ENCODE data around the gene SPPL2B. TPM values are rescaled to one million over a fixed set of nuclear protein-coding genes. Genes with fewer than 3 reads are reported as not detected.

The SPPL2B gene
- total RNA-seq, 1 donor from 2014 or later = 11.0 TPM

DNA sequence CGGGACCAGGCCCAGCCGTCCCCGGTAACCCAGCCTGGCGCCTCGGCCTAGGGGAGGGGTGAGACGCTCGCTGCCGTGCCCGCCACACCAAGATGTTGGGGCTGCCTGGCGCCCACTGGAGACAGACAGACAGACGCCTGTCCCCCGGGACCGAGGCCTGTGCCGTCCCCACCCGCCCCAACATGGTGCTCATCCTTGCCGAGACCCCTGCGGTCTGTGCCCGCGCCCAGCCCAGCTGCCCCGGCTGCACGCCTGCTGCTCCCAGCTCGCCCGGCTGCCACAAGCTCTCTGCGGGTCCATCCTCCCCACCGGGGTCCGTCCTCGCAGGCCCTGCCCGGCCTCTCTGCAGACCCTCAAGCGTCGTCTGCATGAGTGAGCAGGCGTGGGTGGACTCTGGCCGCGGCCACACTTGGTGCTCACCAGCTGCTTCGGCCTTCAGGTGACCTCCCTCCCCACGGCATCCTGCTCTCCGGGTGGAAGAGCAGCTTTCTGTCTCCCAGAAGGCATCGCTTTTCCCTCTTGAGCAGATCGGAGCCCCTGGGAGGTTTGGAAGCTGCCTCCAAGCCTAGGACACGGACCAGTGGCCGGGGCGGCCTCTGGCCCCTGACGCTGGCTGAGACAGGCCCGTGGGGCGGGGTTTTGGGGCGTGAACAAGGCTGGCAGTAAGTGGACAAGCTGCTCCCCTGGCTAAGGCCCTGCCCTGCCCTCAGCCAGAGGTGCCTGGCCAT, 24.8 kb downstream of the SPPL2B start:
- H3K4me3 ChIP-seq (ENCODE audit: low read length in 3 of 3) = no peak overlapping the region
- H3K36me3 ChIP-seq (ENCODE audit: control insufficient read depth in 3 of 3, insufficient read depth in 3 of 3, low read length in 3 of 3) = peaks cover 27 to 36% (median 29%) of the 10 kb centered on the region in 3 donors
- H3K9me3 ChIP-seq (ENCODE audit: control insufficient read depth in 3 of 3, low read length in 3 of 3) = no peaks in the 10 kb centered on the region
- H3K27ac ChIP-seq (ENCODE audit: low read depth, low read length) = no peak overlapping the region
- peaks cover 2 to 12% (median 3%) of the 10 kb centered on the region in 3 donors for H3K4me1 ChIP-seq (ENCODE audit: control insufficient read depth in 3 of 3, insufficient read depth in 3 of 3, low read length in 3 of 3)
- no peaks in the 10 kb centered on the region for H3K27me3 ChIP-seq (ENCODE audit: control insufficient read depth in 3 of 3, insufficient read depth in 3 of 3, low read length in 3 of 3)
- H3K9ac ChIP-seq (ENCODE audit: low read depth in 1 of 3, low read length in 3 of 3) = no peak overlapping the region

GRCh38 chr19:2353887-2354592, 25.6 kb downstream of the SPPL2B start:
- Histone ChIP-seq H3K27me3 (ENCODE audit: control insufficient read depth in 3 of 3, insufficient read depth in 3 of 3, low read length in 3 of 3) (peaks cover 0 to 4% (median 3%) of the 10 kb centered on the region in 3 donors), H3K36me3 (ENCODE audit: control insufficient read depth in 3 of 3, insufficient read depth in 3 of 3, low read length in 3 of 3) (peaks cover 21 to 30% (median 29%) of the 10 kb centered on the region in 3 donors), H3K9me3 (ENCODE audit: control insufficient read depth in 3 of 3, low read length in 3 of 3) (no peaks in the 10 kb centered on the region), H3K9ac (ENCODE audit: low read depth in 1 of 3, low read length in 3 of 3) (no peak overlapping the region), H3K27ac (ENCODE audit: low read depth, low read length) (no peak overlapping the region), H3K4me1 (ENCODE audit: control insufficient read depth in 3 of 3, insufficient read depth in 3 of 3, low read length in 3 of 3) (peaks cover 2 to 12% (median 3%) of the 10 kb centered on the region in 3 donors), H3K4me3 (ENCODE audit: low read length in 3 of 3) (no peak overlapping the region)

- peaks cover 19 to 28% (median 28%) of the 10 kb centered on the region in 3 donors for H3K36me3 ChIP-seq (ENCODE audit: control insufficient read depth in 3 of 3, insufficient read depth in 3 of 3, low read length in 3 of 3)
- no peak overlapping the region for H3K4me3 ChIP-seq (ENCODE audit: low read length in 3 of 3)
- no peaks in the 10 kb centered on the region for H3K9me3 ChIP-seq (ENCODE audit: control insufficient read depth in 3 of 3, low read length in 3 of 3)
- H3K27me3 ChIP-seq (ENCODE audit: control insufficient read depth in 3 of 3, insufficient read depth in 3 of 3, low read length in 3 of 3) = peaks cover under 1 to 7% (median 6%) of the 10 kb centered on the region in 3 donors
- H3K9ac ChIP-seq (ENCODE audit: low read depth in 1 of 3, low read length in 3 of 3) = no peak overlapping the region
- H3K4me1 ChIP-seq (ENCODE audit: control insufficient read depth in 3 of 3, insufficient read depth in 3 of 3, low read length in 3 of 3) = peaks cover 2 to 12% (median 3%) of the 10 kb centered on the region in 3 donors
- H3K27ac ChIP-seq (ENCODE audit: low read depth, low read length) = no peak overlapping the region
Measured at GRCh38 chr19:2354670-2355069, 26.2 kb downstream of the SPPL2B start.

GRCh38 chr19:2355168-2356035, 26.9 kb downstream of the SPPL2B start:
- Histone ChIP-seq H3K27ac (ENCODE audit: low read depth, low read length) (no peak overlapping the region), H3K36me3 (ENCODE audit: control insufficient read depth in 3 of 3, insufficient read depth in 3 of 3, low read length in 3 of 3) (peaks cover 12 to 20% (median 20%) of the 10 kb centered on the region in 3 donors), H3K9ac (ENCODE audit: low read depth in 1 of 3, low read length in 3 of 3) (no peak overlapping the region), H3K9me3 (ENCODE audit: control insufficient read depth in 3 of 3, low read length in 3 of 3) (no peaks in the 10 kb centered on the region), H3K27me3 (ENCODE audit: control insufficient read depth in 3 of 3, insufficient read depth in 3 of 3, low read length in 3 of 3) (peaks cover 6 to 13% (median 9%) of the 10 kb centered on the region in 3 donors), H3K4me3 (ENCODE audit: low read length in 3 of 3) (no peak overlapping the region), H3K4me1 (ENCODE audit: control insufficient read depth in 3 of 3, insufficient read depth in 3 of 3, low read length in 3 of 3) (peaks cover 2 to 12% (median 3%) of the 10 kb centered on the region in 3 donors)

- Histone ChIP-seq H3K9me3 (ENCODE audit: control insufficient read depth in 3 of 3, low read length in 3 of 3) (no peaks in the 10 kb centered on the region), H3K27ac (ENCODE audit: low read depth, low read length) (no peak overlapping the region), H3K4me3 (ENCODE audit: low read length in 3 of 3) (no peak overlapping the region), H3K4me1 (ENCODE audit: control insufficient read depth in 3 of 3, insufficient read depth in 3 of 3, low read length in 3 of 3) (peaks cover 2 to 12% (median 3%) of the 10 kb centered on the region in 3 donors), H3K9ac (ENCODE audit: low read depth in 1 of 3, low read length in 3 of 3) (no peak overlapping the region), H3K27me3 (ENCODE audit: control insufficient read depth in 3 of 3, insufficient read depth in 3 of 3, low read length in 3 of 3) (peaks cover 11 to 19% (median 14%) of the 10 kb centered on the region in 3 donors), H3K36me3 (ENCODE audit: control insufficient read depth in 3 of 3, insufficient read depth in 3 of 3, low read length in 3 of 3) (peaks cover 7 to 17% (median 13%) of the 10 kb centered on the region in 3 donors)
Measured at GRCh38 chr19:2356036-2356646, 27.7 kb downstream of the SPPL2B start.

DNA sequence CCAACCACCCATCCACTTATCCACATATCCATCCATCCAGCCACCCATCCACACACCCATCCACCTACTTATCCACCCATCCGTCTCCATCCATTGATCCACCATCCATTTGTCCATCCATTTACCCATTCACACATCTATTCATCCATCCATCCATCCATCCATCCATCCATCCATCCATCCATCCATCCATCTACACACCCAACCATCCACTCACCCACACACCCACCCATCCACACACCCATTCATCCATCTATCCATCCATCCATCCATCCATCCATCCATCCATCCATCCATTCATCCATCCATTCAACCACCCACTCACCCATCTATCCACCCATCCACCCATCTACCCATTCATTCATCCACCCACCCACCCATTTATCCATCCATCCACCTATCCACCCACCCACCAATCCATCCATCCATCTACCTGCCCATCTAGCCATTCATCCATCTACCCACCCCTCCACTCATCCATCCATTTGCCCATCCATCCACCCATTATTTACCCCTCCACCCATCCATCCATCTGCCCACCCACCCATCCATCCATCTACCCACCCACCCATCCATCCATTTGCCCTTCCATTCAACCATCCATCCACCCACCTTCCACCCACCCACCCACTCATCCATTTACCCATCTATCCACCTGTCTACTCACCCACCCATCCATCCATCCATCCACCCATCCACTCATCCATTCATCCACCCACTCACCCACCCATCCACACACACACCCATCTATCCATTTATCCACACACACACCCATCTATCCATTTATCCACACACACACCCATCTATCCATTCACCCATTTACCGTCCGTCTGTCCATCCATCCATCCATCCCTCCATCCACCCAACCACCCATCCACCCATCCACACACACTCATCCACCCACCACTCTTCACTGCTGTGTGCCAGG, 29.1 kb downstream of the SPPL2B start:
- Histone ChIP-seq H3K27me3 (ENCODE audit: control insufficient read depth in 3 of 3, insufficient read depth in 3 of 3, low read length in 3 of 3) (peaks cover 24 to 32% (median 27%) of the 10 kb centered on the region in 3 donors), H3K9me3 (ENCODE audit: control insufficient read depth in 3 of 3, low read length in 3 of 3) (no peaks in the 10 kb centered on the region), H3K4me3 (ENCODE audit: low read length in 3 of 3) (no peak overlapping the region), H3K36me3 (ENCODE audit: control insufficient read depth in 3 of 3, insufficient read depth in 3 of 3, low read length in 3 of 3) (peaks cover 7 to 13% (median 9%) of the 10 kb centered on the region in 3 donors), H3K27ac (ENCODE audit: low read depth, low read length) (no peak overlapping the region), H3K4me1 (ENCODE audit: control insufficient read depth in 3 of 3, insufficient read depth in 3 of 3, low read length in 3 of 3) (peaks cover 3 to 12% (median 5%) of the 10 kb centered on the region in 3 donors), H3K9ac (ENCODE audit: low read depth in 1 of 3, low read length in 3 of 3) (no peak overlapping the region)

- peaks cover 35 to 43% (median 38%) of the 10 kb centered on the region in 3 donors for H3K27me3 ChIP-seq (ENCODE audit: control insufficient read depth in 3 of 3, insufficient read depth in 3 of 3, low read length in 3 of 3)
- peaks cover 4 to 8% (median 5%) of the 10 kb centered on the region in 3 donors for H3K36me3 ChIP-seq (ENCODE audit: control insufficient read depth in 3 of 3, insufficient read depth in 3 of 3, low read length in 3 of 3)
- H3K9ac ChIP-seq (ENCODE audit: low read depth in 1 of 3, low read length in 3 of 3) = no peak overlapping the region
- peaks cover 3 to 12% (median 5%) of the 10 kb centered on the region in 3 donors for H3K4me1 ChIP-seq (ENCODE audit: control insufficient read depth in 3 of 3, insufficient read depth in 3 of 3, low read length in 3 of 3)
- no peak overlapping the region for H3K4me3 ChIP-seq (ENCODE audit: low read length in 3 of 3)
- H3K27ac ChIP-seq (ENCODE audit: low read depth, low read length) = no peak overlapping the region
- H3K9me3 ChIP-seq (ENCODE audit: control insufficient read depth in 3 of 3, low read length in 3 of 3) = no peaks in the 10 kb centered on the region
Measured at GRCh38 chr19:2358548-2359173, 30.2 kb downstream of the SPPL2B start.

DNA sequence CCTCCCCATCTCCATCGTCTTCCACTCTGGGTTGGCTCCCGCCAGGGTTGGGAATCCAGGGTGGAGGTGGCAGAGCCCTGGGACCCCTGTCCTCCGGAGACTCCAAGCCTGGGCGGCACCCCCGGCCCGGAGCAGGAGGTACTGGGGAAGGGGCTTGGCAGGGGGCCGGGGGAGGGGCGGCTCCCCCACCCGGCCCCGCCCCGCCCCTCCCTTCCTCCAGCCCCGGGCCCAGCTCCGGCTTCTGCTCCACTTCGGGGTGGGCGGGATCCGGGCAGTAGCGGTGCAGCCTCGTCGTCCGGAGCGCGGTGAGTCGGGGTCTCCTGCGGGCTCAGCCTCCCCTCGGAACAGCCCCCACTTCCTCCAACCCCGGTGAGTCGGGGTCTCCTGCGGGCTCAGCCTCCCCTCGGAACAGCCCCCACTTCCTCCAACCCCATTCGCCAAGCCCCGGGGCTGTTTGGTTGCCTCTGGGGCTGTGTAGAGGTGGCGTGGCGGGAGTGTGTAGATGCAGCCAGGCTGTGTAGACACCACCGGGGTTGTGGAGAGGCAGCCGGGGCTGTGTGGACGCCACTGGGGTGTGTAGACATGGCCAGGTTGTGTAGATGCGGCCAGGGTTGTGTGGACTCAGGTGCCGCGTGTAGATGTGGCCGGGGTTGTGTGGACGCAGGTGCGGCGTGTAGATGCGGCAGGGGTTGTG, 31.7 kb downstream of the SPPL2B start, which contains the start of gene TMPRSS9:
TMPRSS9 (plus strand) TSS at position 274 of the 694 bp plus-strand sequence. CDS start 29,521 bp downstream, outside the sequence.
- no peaks in the 10 kb centered on the region for H3K9me3 ChIP-seq (ENCODE audit: control insufficient read depth in 3 of 3, low read length in 3 of 3)
- no peaks in the 10 kb centered on the region for H3K36me3 ChIP-seq (ENCODE audit: control insufficient read depth in 3 of 3, insufficient read depth in 3 of 3, low read length in 3 of 3)
- H3K9ac ChIP-seq (ENCODE audit: low read depth in 1 of 3, low read length in 3 of 3) = no peak within 1 kb of the TSS
- H3K27ac ChIP-seq (ENCODE audit: low read depth, low read length) = no peak within 1 kb of the TSS
- H3K4me3 ChIP-seq (ENCODE audit: low read length in 3 of 3) = no peak within 1 kb of the TSS
- peaks cover 41 to 46% (median 42%) of the 10 kb centered on the region in 3 donors for H3K27me3 ChIP-seq (ENCODE audit: control insufficient read depth in 3 of 3, insufficient read depth in 3 of 3, low read length in 3 of 3)
- H3K4me1 ChIP-seq (ENCODE audit: control insufficient read depth in 3 of 3, insufficient read depth in 3 of 3, low read length in 3 of 3) = peaks cover 3 to 12% (median 5%) of the 10 kb centered on the region in 3 donors
